K562 (cell line): ENCODE results near the gene MRPS24. TPM values are rescaled to one million over a fixed set of nuclear protein-coding genes. Genes with fewer than 3 reads are reported as not detected.

Source experiments
- RB1 ChIP-seq: fragments of 450-650 bp; IDR thresholded peaks from 2 replicates; pipeline ENCODE4 v1.6.1; 2017; ENCODE audit warnings: low read depth, mild to moderate bottlenecking
- SRF ChIP-seq, 2 experiments: fragments of 250-450, 450-650 bp in 1 of 2; sonication (Bioruptor Pico) in 1 of 2; sonication (generic) in 1 of 2; formaldehyde crosslinking; IDR thresholded peaks; 2 replicates each; pipeline versions ENCODE4 v1.5.0 to v1.5.1; 2020 to 2022; ENCODE audit warnings: mild to moderate bottlenecking in 1 of 2, missing genetic modification reagents in 1 of 2
- ZFPM2 ChIP-seq: fragments of 250-450 bp; sonication (Bioruptor Pico); IDR thresholded peaks from 2 replicates; pipeline ENCODE4 v1.5.1; 2022; ENCODE audit warnings: mild to moderate bottlenecking
- ZNF217 ChIP-seq: sonication (generic); formaldehyde crosslinking; IDR thresholded peaks from 2 replicates; pipeline ENCODE4 v1.8.0; 2022; ENCODE audit warnings: mild to moderate bottlenecking, missing genetic modification reagents
- polyA plus RNA-seq, 8 experiments: library from polyadenylated mRNA; depleted of rRNA in 4 of 8; stranded (reverse) in 5 of 8; unstranded in 3 of 8; fragments of >200 nt; fragmentation: Nextera tagmentation in 2 of 8; fragmentation: Illumina TruSeq in 1 of 8; extraction: Ambion mirVana in 2 of 8; extraction: Trizol in 1 of 8; gene quantifications; 2 replicates each; pipeline versions ENCODE4 v1.2.1 to v1.2.3, GENCODE V29; 2011 to 2014; ENCODE audit warnings: inconsistent platforms in 1 of 8, missing spikeins in 1 of 8
- total RNA-seq, 7 experiments: library from RNA; depleted of rRNA in 6 of 7; stranded (reverse); fragments of >200 nt in 6 of 7; fragmentation: Illumina TruSeq in 2 of 7; extraction: Trizol in 2 of 7; gene quantifications; 2 replicates each; pipeline versions ENCODE4 v1.2.1 to v1.2.3, GENCODE V29; 2011 to 2021; ENCODE audit warnings: low replicate concordance in 1 of 7
- TF ChIP-seq, protein P1 (sequence below), 2 experiments: fragments of 450-650 bp; formaldehyde crosslinking in 1 of 2; IDR thresholded peaks; 2 replicates each; pipeline versions ENCODE4 v1.4.0 to v1.6.1; 2014 to 2020; ENCODE audit warnings: mild to moderate bottlenecking in 2 of 2, borderline replicate concordance in 1 of 2, low read depth in 1 of 2
- TF ChIP-seq, protein P2 (sequence below): fragments of 450-650 bp; IDR thresholded peaks from 2 replicates; pipeline ENCODE4 v1.6.1; 2016; ENCODE audit warnings: mild to moderate bottlenecking, moderate library complexity

MRPS24 gene
- total and polyA plus RNA-seq, 9 of the 15 experiments (the other 6 are each of a cell fraction or from before 2014, with no cell fraction given), result 51.4 to 214 (median 169) TPM

GRCh38 chr7:43869006-43869866 is at the start of gene MRPS24 (continued):
- TF ChIP-seq, protein P1, sequence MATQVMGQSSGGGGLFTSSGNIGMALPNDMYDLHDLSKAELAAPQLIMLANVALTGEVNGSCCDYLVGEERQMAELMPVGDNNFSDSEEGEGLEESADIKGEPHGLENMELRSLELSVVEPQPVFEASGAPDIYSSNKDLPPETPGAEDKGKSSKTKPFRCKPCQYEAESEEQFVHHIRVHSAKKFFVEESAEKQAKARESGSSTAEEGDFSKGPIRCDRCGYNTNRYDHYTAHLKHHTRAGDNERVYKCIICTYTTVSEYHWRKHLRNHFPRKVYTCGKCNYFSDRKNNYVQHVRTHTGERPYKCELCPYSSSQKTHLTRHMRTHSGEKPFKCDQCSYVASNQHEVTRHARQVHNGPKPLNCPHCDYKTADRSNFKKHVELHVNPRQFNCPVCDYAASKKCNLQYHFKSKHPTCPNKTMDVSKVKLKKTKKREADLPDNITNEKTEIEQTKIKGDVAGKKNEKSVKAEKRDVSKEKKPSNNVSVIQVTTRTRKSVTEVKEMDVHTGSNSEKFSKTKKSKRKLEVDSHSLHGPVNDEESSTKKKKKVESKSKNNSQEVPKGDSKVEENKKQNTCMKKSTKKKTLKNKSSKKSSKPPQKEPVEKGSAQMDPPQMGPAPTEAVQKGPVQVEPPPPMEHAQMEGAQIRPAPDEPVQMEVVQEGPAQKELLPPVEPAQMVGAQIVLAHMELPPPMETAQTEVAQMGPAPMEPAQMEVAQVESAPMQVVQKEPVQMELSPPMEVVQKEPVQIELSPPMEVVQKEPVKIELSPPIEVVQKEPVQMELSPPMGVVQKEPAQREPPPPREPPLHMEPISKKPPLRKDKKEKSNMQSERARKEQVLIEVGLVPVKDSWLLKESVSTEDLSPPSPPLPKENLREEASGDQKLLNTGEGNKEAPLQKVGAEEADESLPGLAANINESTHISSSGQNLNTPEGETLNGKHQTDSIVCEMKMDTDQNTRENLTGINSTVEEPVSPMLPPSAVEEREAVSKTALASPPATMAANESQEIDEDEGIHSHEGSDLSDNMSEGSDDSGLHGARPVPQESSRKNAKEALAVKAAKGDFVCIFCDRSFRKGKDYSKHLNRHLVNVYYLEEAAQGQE (IDR thresholded peaks at IDR 0.05; ENCODE audit: borderline replicate concordance), result no peak
- TF ChIP-seq, protein P1 (CRISPR knock-in tag; IDR thresholded peaks at IDR 0.05; ENCODE audit: low read depth), result no peak
- TF ChIP-seq ZFPM2 (no peak), SRF (CRISPR knock-in tag; IDR thresholded peaks at IDR 0.05) (no peak), ZNF217 (CRISPR knock-in tag) (no peak), RB1 (peak; percentile 67)
- TF ChIP-seq, protein P2, sequence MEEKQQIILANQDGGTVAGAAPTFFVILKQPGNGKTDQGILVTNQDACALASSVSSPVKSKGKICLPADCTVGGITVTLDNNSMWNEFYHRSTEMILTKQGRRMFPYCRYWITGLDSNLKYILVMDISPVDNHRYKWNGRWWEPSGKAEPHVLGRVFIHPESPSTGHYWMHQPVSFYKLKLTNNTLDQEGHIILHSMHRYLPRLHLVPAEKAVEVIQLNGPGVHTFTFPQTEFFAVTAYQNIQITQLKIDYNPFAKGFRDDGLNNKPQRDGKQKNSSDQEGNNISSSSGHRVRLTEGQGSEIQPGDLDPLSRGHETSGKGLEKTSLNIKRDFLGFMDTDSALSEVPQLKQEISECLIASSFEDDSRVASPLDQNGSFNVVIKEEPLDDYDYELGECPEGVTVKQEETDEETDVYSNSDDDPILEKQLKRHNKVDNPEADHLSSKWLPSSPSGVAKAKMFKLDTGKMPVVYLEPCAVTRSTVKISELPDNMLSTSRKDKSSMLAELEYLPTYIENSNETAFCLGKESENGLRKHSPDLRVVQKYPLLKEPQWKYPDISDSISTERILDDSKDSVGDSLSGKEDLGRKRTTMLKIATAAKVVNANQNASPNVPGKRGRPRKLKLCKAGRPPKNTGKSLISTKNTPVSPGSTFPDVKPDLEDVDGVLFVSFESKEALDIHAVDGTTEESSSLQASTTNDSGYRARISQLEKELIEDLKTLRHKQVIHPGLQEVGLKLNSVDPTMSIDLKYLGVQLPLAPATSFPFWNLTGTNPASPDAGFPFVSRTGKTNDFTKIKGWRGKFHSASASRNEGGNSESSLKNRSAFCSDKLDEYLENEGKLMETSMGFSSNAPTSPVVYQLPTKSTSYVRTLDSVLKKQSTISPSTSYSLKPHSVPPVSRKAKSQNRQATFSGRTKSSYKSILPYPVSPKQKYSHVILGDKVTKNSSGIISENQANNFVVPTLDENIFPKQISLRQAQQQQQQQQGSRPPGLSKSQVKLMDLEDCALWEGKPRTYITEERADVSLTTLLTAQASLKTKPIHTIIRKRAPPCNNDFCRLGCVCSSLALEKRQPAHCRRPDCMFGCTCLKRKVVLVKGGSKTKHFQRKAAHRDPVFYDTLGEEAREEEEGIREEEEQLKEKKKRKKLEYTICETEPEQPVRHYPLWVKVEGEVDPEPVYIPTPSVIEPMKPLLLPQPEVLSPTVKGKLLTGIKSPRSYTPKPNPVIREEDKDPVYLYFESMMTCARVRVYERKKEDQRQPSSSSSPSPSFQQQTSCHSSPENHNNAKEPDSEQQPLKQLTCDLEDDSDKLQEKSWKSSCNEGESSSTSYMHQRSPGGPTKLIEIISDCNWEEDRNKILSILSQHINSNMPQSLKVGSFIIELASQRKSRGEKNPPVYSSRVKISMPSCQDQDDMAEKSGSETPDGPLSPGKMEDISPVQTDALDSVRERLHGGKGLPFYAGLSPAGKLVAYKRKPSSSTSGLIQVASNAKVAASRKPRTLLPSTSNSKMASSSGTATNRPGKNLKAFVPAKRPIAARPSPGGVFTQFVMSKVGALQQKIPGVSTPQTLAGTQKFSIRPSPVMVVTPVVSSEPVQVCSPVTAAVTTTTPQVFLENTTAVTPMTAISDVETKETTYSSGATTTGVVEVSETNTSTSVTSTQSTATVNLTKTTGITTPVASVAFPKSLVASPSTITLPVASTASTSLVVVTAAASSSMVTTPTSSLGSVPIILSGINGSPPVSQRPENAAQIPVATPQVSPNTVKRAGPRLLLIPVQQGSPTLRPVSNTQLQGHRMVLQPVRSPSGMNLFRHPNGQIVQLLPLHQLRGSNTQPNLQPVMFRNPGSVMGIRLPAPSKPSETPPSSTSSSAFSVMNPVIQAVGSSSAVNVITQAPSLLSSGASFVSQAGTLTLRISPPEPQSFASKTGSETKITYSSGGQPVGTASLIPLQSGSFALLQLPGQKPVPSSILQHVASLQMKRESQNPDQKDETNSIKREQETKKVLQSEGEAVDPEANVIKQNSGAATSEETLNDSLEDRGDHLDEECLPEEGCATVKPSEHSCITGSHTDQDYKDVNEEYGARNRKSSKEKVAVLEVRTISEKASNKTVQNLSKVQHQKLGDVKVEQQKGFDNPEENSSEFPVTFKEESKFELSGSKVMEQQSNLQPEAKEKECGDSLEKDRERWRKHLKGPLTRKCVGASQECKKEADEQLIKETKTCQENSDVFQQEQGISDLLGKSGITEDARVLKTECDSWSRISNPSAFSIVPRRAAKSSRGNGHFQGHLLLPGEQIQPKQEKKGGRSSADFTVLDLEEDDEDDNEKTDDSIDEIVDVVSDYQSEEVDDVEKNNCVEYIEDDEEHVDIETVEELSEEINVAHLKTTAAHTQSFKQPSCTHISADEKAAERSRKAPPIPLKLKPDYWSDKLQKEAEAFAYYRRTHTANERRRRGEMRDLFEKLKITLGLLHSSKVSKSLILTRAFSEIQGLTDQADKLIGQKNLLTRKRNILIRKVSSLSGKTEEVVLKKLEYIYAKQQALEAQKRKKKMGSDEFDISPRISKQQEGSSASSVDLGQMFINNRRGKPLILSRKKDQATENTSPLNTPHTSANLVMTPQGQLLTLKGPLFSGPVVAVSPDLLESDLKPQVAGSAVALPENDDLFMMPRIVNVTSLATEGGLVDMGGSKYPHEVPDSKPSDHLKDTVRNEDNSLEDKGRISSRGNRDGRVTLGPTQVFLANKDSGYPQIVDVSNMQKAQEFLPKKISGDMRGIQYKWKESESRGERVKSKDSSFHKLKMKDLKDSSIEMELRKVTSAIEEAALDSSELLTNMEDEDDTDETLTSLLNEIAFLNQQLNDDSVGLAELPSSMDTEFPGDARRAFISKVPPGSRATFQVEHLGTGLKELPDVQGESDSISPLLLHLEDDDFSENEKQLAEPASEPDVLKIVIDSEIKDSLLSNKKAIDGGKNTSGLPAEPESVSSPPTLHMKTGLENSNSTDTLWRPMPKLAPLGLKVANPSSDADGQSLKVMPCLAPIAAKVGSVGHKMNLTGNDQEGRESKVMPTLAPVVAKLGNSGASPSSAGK, result peak; percentile 74; the same call in 1 of the 2 replicates
